HUES64 (cell line): ENCODE measurements around the gene P2RY13. TPM values are rescaled to one million over a fixed set of nuclear protein-coding genes. Genes with fewer than 3 reads are reported as not detected.

Source experiments
- H3K27ac ChIP-seq: 2 replicates; pipeline ENCODE4 v1.7.0; 2013; ENCODE audit warnings: low read depth, low read length, inconsistent platforms
- H3K27me3 ChIP-seq: 2 replicates; pipeline ENCODE4 v1.6.1; 2013; ENCODE audit warnings: mild to moderate bottlenecking, low read length; ENCODE audit not compliant: insufficient read depth
- H3K36me3 ChIP-seq: 2 replicates; pipeline ENCODE4 v1.6.1; 2013; ENCODE audit warnings: mild to moderate bottlenecking, low read length; ENCODE audit not compliant: insufficient read depth
- H3K4me1 ChIP-seq: 2 replicates; pipeline ENCODE4 v1.6.1; 2013; ENCODE audit warnings: mild to moderate bottlenecking, low read length, moderate library complexity; ENCODE audit not compliant: insufficient read depth
- H3K4me3 ChIP-seq: 2 replicates; pipeline ENCODE4 v1.5.1; 2013; ENCODE audit warnings: mild to moderate bottlenecking, low read length, moderate library complexity
- H3K9ac ChIP-seq: 2 replicates; pipeline ENCODE4 v1.6.1; 2013; ENCODE audit warnings: mild to moderate bottlenecking, low read depth, low read length
- H3K9me3 ChIP-seq: 2 replicates; pipeline ENCODE4 v1.6.1; 2013; ENCODE audit warnings: low read depth, low read length; ENCODE audit not compliant: insufficient read depth
- WGBS: fragments of 150-250, 120-280 bp; methylation state at CpG from one replicate; pipeline ENCODE4 v1.1.7; 2013; ENCODE audit warnings: missing lambda C conversion rate; 5-methylcytosine and 5-hydroxymethylcytosine counted together
- polyA plus RNA-seq, 2 experiments: library from polyadenylated mRNA; stranded (reverse); fragments of 50-300 nt; gene quantifications; one replicate each; pipeline ENCODE4 v1.2.3, GENCODE V29; 2013

The P2RY13 gene
- polyA plus RNA-seq (2013, experiment 1 of 2), result not detected
- polyA plus RNA-seq (2013, experiment 2 of 2), result not detected

DNA sequence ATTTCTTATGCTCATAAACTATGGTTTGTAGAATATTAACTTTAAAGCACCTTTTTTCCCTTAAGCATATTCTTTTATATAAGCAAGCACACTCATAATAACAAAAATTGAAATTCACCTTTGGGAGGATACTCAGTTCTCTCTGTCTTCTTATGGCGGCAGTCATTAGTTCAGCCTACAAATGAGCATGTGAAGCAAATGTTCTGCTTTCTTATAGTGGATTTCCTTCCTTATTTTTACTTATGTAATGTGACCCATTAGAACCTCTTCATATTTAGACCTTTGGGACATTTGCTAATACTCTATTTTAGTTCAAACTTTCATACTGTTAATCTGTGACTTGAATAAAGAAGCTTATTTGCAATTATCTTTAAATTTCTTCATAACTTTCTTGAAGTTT is at the start of gene P2RY13:
Gene P2RY13 (minus strand): TSS at position 187 of the 400 bp plus-strand sequence. CDS start 21 bp downstream, at position 166.
- WGBS, result 87% methylated on average over 1 of the region's 1 CpG
- Histone ChIP-seq H3K27ac (no peak within 1 kb of the TSS), H3K4me3 (no peak within 1 kb of the TSS), H3K4me1 (0 out of 2 replicates have a peak, but pooled peaks cover 5% of the 10 kb centered on the region), H3K9me3 (no peaks in the 10 kb centered on the region), H3K36me3 (no peaks in the 10 kb centered on the region), H3K27me3 (no peaks in the 10 kb centered on the region), H3K9ac (no peak within 1 kb of the TSS)

- peaks cover 36% of the 10 kb centered on the region; the same call in 1 of the 2 replicates for H3K36me3 ChIP-seq
- H3K9ac ChIP-seq, result no peak overlapping the region
- 93% methylated on average over 8 of the region's 8 CpGs for WGBS
- no peak overlapping the region for H3K4me3 ChIP-seq
- H3K9me3 ChIP-seq, result no peaks in the 10 kb centered on the region
- H3K27me3 ChIP-seq, result no peaks in the 10 kb centered on the region
- H3K4me1 ChIP-seq, result no peaks in the 10 kb centered on the region
- H3K27ac ChIP-seq, result no peak overlapping the region
Observed at GRCh38 chr3:151377768-151378385, 48.5 kb upstream of the P2RY13 start.

DNA sequence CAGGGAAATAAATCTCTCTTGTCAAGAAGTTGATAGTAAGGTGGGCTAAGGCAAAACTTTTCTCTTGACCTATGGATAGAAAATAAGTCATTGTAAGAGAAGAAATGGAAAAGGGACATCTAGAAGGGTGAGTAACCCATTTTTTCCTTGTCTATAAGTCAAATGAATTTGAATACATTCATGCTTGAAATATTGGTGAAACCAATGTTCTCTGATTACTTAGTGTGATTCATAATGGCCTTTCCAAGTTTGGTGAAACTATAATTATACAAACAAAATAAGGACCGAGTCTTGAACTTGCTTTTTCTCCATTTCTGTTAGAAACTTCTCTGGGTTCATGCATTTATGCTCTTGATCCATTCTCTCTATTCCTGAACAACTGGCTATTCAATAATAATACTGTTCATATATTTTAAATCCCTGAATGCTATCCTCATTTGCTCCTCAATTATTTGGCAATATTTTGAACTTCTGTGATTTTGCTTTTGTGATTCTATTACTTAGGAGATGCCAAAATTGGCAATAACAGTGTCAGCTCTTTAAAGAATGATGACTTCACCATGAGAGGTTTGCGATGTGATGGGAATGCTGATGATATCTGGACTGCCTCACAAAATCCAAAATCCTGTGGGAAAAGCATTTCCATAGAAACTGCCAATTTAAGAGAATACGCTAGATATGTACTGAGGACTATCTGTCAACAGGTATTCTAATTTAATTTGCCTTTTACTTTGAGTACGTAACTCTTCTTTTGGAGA is 42.9 kb upstream of the P2RY13 start:
- no peak overlapping the region for H3K27ac ChIP-seq
- H3K27me3 ChIP-seq, result no peaks in the 10 kb centered on the region
- H3K4me1 ChIP-seq, result no peaks in the 10 kb centered on the region
- no peak overlapping the region for H3K4me3 ChIP-seq
- 89% methylated on average over 4 of the region's 4 CpGs for WGBS
- H3K9me3 ChIP-seq, result no peaks in the 10 kb centered on the region
- H3K36me3 ChIP-seq, result peaks cover 38% of the 10 kb centered on the region
- no peak overlapping the region for H3K9ac ChIP-seq

DNA sequence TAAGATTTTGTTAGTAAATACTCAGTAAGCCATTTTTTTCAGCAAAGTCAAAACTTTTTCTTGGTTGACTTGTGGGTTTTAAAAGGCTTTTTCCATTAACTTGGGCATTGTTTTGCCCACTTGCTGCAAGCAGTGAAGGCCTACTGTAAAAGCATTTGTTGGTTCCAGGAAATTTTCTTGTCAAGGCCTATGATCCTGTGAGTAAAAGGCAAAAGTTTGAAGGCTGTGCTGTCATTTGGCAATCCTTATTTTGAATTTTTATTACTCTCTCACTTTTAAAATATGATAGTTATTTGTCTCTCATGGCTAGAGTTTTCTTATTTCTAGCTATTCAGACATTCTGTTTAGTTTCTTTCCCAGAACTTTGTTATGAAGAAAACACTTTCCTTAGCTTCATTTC is 42.2 kb upstream of the P2RY13 start:
- Histone ChIP-seq H3K4me1 (peaks cover under 1% of the 10 kb centered on the region), H3K9ac (no peak overlapping the region), H3K36me3 (peaks cover 33% of the 10 kb centered on the region), H3K27me3 (no peaks in the 10 kb centered on the region), H3K27ac (no peak overlapping the region), H3K9me3 (no peaks in the 10 kb centered on the region), H3K4me3 (no peak overlapping the region)

DNA sequence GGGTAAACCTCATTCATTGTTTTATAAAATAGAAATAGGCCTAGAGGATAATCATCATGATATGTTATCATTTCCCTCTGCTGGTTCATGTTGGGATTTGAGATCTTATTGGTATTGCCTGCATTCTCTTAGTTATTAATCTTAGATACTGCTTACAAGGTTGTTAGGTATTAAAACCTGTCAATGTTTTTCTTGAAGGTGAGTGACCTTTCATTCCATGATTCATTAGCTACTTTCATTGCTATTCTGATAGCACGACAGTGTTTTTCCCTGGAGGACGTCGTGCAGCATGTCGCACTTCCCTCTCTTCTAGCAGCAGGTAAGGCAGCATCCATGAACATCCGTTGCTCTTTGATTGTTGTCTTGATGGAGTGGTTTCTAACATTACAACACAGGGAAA is 38.1 kb upstream of the P2RY13 start:
- Histone ChIP-seq H3K9me3 (no peaks in the 10 kb centered on the region), H3K4me1 (peaks cover 12% of the 10 kb centered on the region), H3K27me3 (no peaks in the 10 kb centered on the region), H3K9ac (no peak overlapping the region), H3K27ac (no peak overlapping the region), H3K36me3 (peaks cover 32% of the 10 kb centered on the region), H3K4me3 (no peak overlapping the region)
- 89% methylated on average over 5 of the region's 5 CpGs for WGBS

DNA sequence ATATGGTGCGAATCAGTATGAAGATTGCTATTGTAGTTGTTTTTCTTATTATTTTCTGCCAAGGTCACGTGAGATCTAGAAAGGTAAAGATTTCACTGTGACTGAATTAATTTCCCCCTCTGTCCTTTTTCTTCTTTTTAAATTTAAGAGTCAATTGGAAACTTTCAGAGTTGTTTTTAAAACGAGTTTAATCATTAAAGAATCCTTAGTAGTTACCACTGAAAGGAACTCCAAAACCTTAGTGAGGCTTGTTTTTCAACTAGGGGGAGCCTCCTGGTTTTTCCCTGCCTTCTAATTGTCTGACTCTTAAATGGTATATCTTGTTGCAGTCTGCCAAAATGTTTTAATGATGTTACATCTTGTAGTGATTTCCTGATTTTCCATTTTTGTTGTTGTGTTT is 37.6 kb upstream of the P2RY13 start:
- no peak overlapping the region for H3K27ac ChIP-seq
- no peaks in the 10 kb centered on the region for H3K9me3 ChIP-seq
- no peak overlapping the region for H3K4me3 ChIP-seq
- 98% methylated on average over 3 of the region's 3 CpGs for WGBS
- no peaks in the 10 kb centered on the region for H3K27me3 ChIP-seq
- H3K4me1 ChIP-seq, result peaks cover 12% of the 10 kb centered on the region
- peaks cover 28% of the 10 kb centered on the region for H3K36me3 ChIP-seq
- no peak overlapping the region for H3K9ac ChIP-seq

DNA sequence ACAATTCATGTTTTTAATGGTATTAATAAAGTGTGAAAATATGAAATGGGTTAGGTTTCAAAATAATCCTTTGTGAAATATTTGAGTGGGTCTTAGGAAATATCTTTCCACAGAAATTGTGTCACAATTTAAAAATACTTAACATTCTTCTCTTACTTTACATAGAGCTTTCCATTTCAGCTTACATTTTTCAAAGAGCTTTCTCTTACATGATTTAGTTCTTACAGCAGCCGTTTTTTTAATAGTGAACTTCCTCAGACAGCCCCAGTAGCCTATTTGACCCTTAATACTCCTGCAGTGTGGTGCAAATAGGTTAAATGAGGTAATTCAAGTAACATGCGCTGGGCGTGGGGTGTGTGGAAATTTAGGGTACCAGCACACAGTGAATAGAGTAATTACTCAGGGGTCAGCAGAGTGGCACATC is 33.4 kb upstream of the P2RY13 start:
- H3K4me1 ChIP-seq, result peaks cover 20% of the 10 kb centered on the region
- H3K27ac ChIP-seq, result no peak overlapping the region
- H3K9ac ChIP-seq, result no peak overlapping the region
- no peak overlapping the region for H3K4me3 ChIP-seq
- H3K27me3 ChIP-seq, result no peaks in the 10 kb centered on the region
- 94% methylated on average over 3 of the region's 3 CpGs for WGBS
- H3K9me3 ChIP-seq, result no peaks in the 10 kb centered on the region
- H3K36me3 ChIP-seq, result peaks cover 29% of the 10 kb centered on the region

DNA sequence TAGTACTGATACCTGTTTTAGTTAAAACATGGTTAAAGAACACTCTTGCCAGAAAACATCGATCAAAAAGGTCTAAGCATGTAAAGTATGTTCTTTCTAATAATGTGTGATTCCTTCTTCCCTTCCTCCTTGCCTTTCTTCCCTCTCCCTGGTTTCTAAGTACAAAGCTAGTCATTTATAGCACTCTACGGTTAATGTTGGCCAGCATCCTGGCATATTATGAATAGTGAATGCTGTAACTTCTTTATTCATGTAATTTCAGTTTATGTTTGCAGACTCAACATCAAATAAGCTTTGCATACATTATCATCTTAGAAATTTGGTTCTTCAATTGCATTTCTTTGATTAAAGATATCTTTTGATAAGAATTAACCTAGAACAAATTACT is 28.1 kb upstream of the P2RY13 start:
- WGBS, result 100% methylated on average over 1 of the region's 2 CpGs
- peaks cover 34% of the 10 kb centered on the region for H3K36me3 ChIP-seq

DNA sequence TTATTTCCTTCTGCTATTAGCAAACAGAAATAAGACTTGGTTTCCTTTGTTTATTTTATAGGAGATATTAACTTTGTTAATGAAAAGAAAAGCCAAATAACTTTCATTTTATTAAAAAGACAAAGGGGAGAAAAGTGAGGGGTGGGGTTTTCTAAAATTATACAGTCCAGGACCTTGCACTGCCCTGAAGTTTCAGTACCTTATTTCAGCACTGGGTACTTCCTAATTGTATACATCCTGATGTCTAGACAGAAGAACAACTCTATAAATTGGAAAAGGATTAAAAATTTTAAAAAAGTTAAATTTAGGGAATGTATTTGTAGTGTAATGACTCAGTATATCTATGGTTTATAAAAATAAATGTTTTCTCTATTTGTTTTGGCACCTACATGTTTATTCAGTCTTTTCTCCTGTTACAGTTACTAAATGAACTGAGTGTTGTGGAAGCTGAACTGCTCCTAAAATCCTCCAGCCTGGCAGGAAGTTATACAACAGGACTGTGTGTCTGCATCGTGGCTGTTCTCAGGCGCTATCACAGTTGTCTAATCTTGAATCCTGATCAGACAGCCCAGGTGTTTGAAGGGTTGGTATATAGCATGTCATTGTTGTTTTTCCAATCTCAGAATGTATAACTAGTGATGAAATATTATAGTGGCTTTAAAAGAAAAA is 27.6 kb upstream of the P2RY13 start:
- Histone ChIP-seq H3K9me3 (no peaks in the 10 kb centered on the region), H3K9ac (no peak overlapping the region), H3K4me1 (0 out of 2 replicates have a peak, but pooled peaks cover 8% of the 10 kb centered on the region), H3K4me3 (no peak overlapping the region), H3K36me3 (peaks cover 34% of the 10 kb centered on the region), H3K27me3 (no peaks in the 10 kb centered on the region), H3K27ac (no peak overlapping the region)
- 93% methylated on average over 2 of the region's 2 CpGs for WGBS

More for the DNA sequence above, 28.1 kb upstream of the P2RY13 start:
- Histone ChIP-seq H3K9ac (no peak overlapping the region), H3K27ac (no peak overlapping the region), H3K4me1 (0 out of 2 replicates have a peak, but pooled peaks cover 8% of the 10 kb centered on the region), H3K9me3 (no peaks in the 10 kb centered on the region), H3K27me3 (no peaks in the 10 kb centered on the region), H3K4me3 (no peak overlapping the region)

DNA sequence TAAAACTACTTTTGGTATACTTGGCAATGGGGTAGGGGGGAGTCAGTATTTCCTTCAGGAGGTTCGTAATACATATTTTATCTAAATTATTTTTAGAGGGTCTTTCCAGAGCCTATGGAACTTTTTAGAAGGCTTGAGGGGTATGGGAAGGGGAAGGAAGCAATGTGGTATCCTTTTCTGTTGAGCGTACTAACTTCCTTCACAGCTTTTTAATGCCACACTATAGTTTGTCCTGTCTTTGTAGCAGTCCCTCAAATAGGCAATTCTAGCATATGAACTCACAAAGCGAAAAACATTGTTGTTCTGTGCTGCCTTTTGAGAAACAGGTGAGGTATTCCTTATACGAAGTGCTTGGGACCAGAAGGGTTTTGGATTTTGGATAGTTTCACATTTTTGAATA is 22.3 kb upstream of the P2RY13 start:
- 100% methylated on average over 3 of the region's 4 CpGs for WGBS
- no peaks in the 10 kb centered on the region for H3K27me3 ChIP-seq
- H3K4me3 ChIP-seq, result no peak overlapping the region
- H3K9me3 ChIP-seq, result no peaks in the 10 kb centered on the region
- H3K27ac ChIP-seq, result no peak overlapping the region
- H3K36me3 ChIP-seq, result peaks cover 12% of the 10 kb centered on the region
- no peak overlapping the region for H3K9ac ChIP-seq
- H3K4me1 ChIP-seq, result peaks cover 24% of the 10 kb centered on the region

- Histone ChIP-seq H3K4me1 (peaks cover 24% of the 10 kb centered on the region), H3K4me3 (no peak overlapping the region), H3K36me3 (peaks cover 8% of the 10 kb centered on the region), H3K27me3 (no peaks in the 10 kb centered on the region), H3K9ac (no peak overlapping the region), H3K9me3 (no peaks in the 10 kb centered on the region), H3K27ac (no peak overlapping the region)
- 100% methylated on average over 1 of the region's 1 CpG for WGBS
Observed at GRCh38 chr3:151351219-151351618, 21.9 kb upstream of the P2RY13 start.
